SK-N-MC (cell line): ENCODE results near the gene TFF2.

Experiments
- EZH2 ChIP-seq: fragments of 200-600 bp; sonication (generic); IDR thresholded peaks from one replicate; pipeline ENCODE4 v1.6.1; 2017; ENCODE audit warnings: antibody characterized with exemption
- POLR2AphosphoS5 ChIP-seq: IDR thresholded peaks from 2 replicates; pipeline ENCODE4 v1.6.1; 2012; ENCODE audit warnings: mild to moderate bottlenecking, low read depth, low read length, borderline replicate concordance

DNA sequence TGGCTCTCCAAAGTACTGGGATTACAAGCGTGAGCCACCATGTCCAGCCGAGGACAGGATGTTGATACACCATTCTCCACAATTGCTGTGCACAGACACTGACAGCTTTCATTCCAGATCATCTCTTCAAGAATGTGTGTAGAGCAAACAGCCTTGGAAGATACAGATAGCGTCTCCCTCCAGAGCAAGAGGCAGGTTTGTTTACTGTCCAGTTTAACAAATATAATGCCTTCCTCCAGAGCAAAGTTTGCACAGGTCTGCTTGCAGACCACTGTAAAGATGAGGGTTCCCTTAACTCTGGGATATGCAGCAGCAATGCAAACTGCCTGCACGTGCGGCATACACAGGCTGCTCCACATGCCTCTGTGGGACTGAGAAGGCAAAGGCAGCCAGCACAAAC is 40.5 kb upstream of the TFF2 start:
- TF ChIP-seq EZH2 (no peak), POLR2AphosphoS5 (no peak)
